LHCN-M2 (cell line): Measurements from ENCODE around the gene DMAC2. TPM values are rescaled to one million over a fixed set of nuclear protein-coding genes. Genes with fewer than 3 reads are reported as not detected.
A peak's percentile ranks its signal among the peaks of the same experiment; 100 is the strongest.
"Not testable (repeated sequence)": the region's sequence is repeated elsewhere in the genome, so short reads cannot be mapped to it uniquely, and the experiment has no call there.

Experiments used
- DNase-seq: peaks from one replicate; pipeline ENCODE4 v3.0.0-alpha.2; 2012; ENCODE audit warnings: low read depth
- total RNA-seq: library from RNA; depleted of rRNA; stranded (reverse); fragments of >200 nt; gene quantifications from 2 replicates; pipeline ENCODE4 v1.2.3, GENCODE V29; 2014; rRNA removed

Gene DMAC2
- total RNA-seq, 1 experiment from 2014 or later: 53.6 TPM

GRCh38 chr19:41399525-41399924, 40.2 kb downstream of the DMAC2 start:
- DNase-seq: no peak

- DNase-seq: no peak
Observed at GRCh38 chr19:41399091-41399490, 40.6 kb downstream of the DMAC2 start.

DNA sequence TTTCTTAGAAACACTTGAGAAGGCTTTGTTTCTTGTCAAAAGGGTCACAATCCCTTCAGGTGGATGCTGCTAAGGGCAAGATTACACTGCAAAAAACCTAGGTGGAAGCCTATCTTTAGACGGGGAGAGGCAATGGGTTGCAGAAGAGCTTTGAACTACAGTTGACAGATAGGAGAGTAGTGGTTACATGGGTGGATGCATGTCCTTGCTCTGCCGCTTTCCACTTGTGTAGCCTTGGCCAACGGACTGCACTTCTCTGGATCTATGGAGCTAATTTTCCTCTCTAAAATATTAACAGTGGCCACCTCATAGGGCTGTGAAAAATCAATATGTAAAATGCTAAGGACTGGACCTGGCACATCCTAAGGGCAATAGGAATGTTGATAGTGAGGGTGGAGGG, 41.1 kb downstream of the DMAC2 start:
- no peak for DNase-seq

GRCh38 chr19:41398050-41398418, 41.7 kb downstream of the DMAC2 start:
- DNase-seq: peak; percentile 4

DNA sequence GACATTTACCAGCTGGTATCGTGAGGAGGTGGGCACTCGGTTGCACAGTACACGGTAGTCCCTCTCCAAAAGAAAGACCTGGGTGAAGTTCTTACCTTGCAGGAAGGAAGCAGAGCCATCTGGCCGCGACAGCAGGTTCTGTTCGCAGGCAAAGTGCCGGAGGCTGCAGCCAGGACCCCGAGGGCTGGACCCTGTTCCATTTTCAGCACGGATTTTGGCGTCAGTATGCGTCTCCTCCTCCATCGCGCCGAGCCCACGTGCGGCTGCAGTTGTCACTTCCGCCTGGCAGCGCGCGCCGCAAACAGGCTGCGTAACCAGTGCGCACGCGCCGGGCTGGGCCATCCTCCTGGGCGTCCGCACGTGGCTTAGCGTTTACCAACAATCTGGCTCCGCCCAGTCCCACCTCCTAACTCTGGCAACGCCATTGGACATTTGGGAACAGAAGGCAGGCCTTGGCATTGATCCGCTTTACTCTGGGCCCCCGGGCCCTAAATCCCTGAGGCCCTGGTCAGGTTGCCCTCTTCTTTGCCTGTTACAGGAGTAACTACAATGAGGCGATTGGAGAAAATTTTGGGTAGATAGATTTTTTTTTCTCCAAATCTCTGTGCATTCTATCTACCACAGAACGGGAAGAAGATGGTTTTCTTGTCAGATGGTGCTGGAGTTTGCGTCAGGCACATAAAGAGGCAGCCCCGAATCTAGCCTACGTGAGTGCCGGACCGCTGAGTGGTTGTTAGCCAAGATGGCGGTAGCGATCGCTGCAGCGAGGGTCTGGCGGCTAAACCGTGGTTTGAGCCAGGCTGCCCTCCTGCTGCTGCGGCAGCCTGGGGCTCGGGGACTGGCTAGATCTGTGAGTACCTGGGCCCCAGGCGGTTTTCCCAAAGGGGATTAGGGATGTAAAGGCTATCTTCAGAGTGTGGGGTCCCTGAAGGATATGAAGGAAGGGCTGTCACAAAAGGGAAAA, 42.3 kb downstream of the DMAC2 start, which contains the start of the genes BCKDHA and EXOSC5:
BCKDHA (plus strand) TSS at position 733 of the 964 bp plus-strand sequence; CDS start at position 743, 10 bp downstream.
EXOSC5 (minus strand) TSS at position 274 of the 964 bp plus-strand sequence; CDS start at position 243, 31 bp downstream.
- peak; percentile 99 for DNase-seq

- no peak for DNase-seq
Observed at GRCh38 chr19:41395355-41395754, 44.4 kb downstream of the DMAC2 start.

DNA sequence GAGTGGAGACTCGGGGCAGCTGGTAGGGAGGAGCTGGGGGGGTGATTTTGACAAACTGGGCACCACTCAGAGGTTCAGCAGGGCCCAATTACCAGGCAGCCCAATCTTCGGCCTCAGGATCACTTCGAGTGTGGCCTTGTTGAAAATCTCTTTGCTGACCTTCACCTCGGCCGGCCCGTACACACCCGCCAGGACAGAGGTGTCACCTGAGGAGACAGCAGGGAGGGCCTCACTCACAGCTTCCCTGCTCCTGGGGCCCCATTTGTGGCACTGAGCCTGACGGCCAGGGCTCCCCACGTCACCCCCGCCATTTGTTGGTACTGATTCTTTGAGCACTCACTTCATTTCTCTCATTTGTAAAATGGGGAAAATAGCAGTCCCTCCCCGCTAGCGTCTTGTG, 46.9 kb downstream of the DMAC2 start:
- no peak for DNase-seq

GRCh38 chr19:41391618-41392017, 48.1 kb downstream of the DMAC2 start:
- no peak for DNase-seq

- DNase-seq: no peak
Observed at GRCh38 chr19:41386442-41386841, 53.3 kb downstream of the DMAC2 start.

GRCh38 chr19:41384351-41384750, 55.4 kb downstream of the DMAC2 start:
- DNase-seq: no peak

DNA sequence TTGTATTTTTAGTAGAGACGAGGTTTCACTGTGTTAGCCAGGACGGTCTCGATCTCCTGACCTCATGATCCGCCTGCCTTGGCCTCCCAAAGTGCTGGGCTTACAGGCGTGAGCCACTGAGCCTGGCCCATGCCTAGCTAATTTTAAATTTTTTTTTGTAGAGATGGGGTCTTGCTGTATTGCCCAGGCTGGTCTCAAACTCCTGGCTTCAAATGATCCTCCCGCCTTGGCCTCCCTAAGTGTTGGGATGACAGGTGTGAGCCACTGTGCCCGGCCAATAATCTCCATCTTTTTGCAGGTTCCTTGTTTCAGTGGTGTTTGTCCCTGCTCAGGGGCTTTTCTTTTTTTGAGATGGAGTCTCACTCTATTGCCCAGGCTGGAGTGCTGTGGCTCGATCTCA, 58.2 kb downstream of the DMAC2 start:
- DNase-seq: not testable (repeated sequence)

Other genes starting within 250 kb of the DMAC2 start
- gene CYP2S1, start 246.7 kb downstream of the DMAC2 start, total RNA-seq: not detected in 2 replicates
- gene AXL, start 220.7 kb downstream of the DMAC2 start, total RNA-seq: 254 and 297 TPM in 2 replicates
- 153 and 159 TPM in 2 replicates for gene HNRNPUL1, start 175.5 kb downstream of the DMAC2 start, total RNA-seq
- gene CCDC97, start 129.7 kb downstream of the DMAC2 start, total RNA-seq: 10.2 and 15.3 TPM in 2 replicates
- gene TGFB1, start 86.0 kb downstream of the DMAC2 start, total RNA-seq: 11.6 and 11.7 TPM in 2 replicates
- 3.7 and 5.3 TPM in 2 replicates for gene B9D2, start 75.8 kb downstream of the DMAC2 start, total RNA-seq
- 1.2 and 3.5 TPM in 2 replicates for gene TMEM91, start 63.4 kb downstream of the DMAC2 start, total RNA-seq
- 28.6 and 33.0 TPM in 2 replicates for gene EXOSC5, start 42.6 kb downstream of the DMAC2 start, total RNA-seq
- gene BCKDHA, start 42.1 kb downstream of the DMAC2 start, total RNA-seq: 38.6 and 45.5 TPM in 2 replicates
- not detected in 2 replicates for gene B3GNT8, start 12.5 kb downstream of the DMAC2 start, total RNA-seq
- not detected in 2 replicates for gene ERICH4, start 3.2 kb upstream of the DMAC2 start, total RNA-seq
- not detected in 2 replicates for gene CEACAM21, start 136.3 kb upstream of the DMAC2 start, total RNA-seq
- not detected in 2 replicates for gene CEACAM4, start 187.2 kb upstream of the DMAC2 start, total RNA-seq
- not detected in 2 replicates for gene CEACAM7, start 248.4 kb upstream of the DMAC2 start, total RNA-seq